ENCODE data around the gene OS9. TPM values are rescaled to one million over a fixed set of nuclear protein-coding genes. Genes with fewer than 3 reads are reported as not detected.

The OS9 gene
- total and polyA plus RNA-seq, 9 donors = 128 to 387 (median 200) TPM

GRCh38 chr12:57736741-57737466, 43.0 kb downstream of the OS9 start:
- peaks cover 5% of the 10 kb centered on the region for H3K4me1 ChIP-seq (ENCODE audit: insufficient read depth)
- DNase-seq = no peak
- H3K27me3 ChIP-seq = peaks cover 7% of the 10 kb centered on the region
- intact Hi-C loops (cut with DNase I) = no loop called here
- WGBS, 3 donors = 8 to 13% (median 10%) methylated on average over 30 to 31 of the region's 31 CpGs
- TF ChIP-seq POLR2A (IDR thresholded peaks at IDR 0.05) (no peak), CTCF (IDR thresholded peaks at IDR 0.05) (no peak), EP300 (IDR thresholded peaks at IDR 0.05) (no peak)
- no peak overlapping the region for H3K27ac ChIP-seq
- H3K36me3 ChIP-seq = no peaks in the 10 kb centered on the region
- H3K9me3 ChIP-seq = no peaks in the 10 kb centered on the region
- no peak overlapping the region for H3K4me3 ChIP-seq

GRCh38 chr12:57737467-57738460, 43.8 kb downstream of the OS9 start:
- intact Hi-C loops (cut with DNase I) = no loop called here
- H3K27me3 ChIP-seq = peaks cover 7% of the 10 kb centered on the region
- peaks cover 5% of the 10 kb centered on the region for H3K4me1 ChIP-seq (ENCODE audit: insufficient read depth)
- H3K4me3 ChIP-seq = peak overlapping the region; percentile 2
- H3K36me3 ChIP-seq = no peaks in the 10 kb centered on the region
- peak in 1 of 5 donors; percentile 54 for DNase-seq
- 4 to 17% (median 6%) methylated on average over 50 to 109 of the region's 110 CpGs for WGBS, 3 donors
- TF ChIP-seq CTCF (IDR thresholded peaks at IDR 0.05) (no peak), EP300 (IDR thresholded peaks at IDR 0.05) (no peak), POLR2A (IDR thresholded peaks at IDR 0.05) (no peak)
- H3K27ac ChIP-seq = no peak overlapping the region
- H3K9me3 ChIP-seq = no peaks in the 10 kb centered on the region

- Histone ChIP-seq H3K4me3 (peak within 1 kb of the TSS; percentile 2), H3K36me3 (no peaks in the 10 kb centered on the region), H3K27ac (no peak within 1 kb of the TSS), H3K4me1 (ENCODE audit: insufficient read depth) (peaks cover 5% of the 10 kb centered on the region), H3K27me3 (peaks cover 7% of the 10 kb centered on the region), H3K9me3 (no peaks in the 10 kb centered on the region)
- DNase-seq = no peak
- WGBS, 3 donors = 1 to 4% (median 3%) methylated on average over 33 to 36 of the region's 36 CpGs
- no peak for TF ChIP-seq EP300 (IDR thresholded peaks at IDR 0.05)
- TF ChIP-seq CTCF (IDR thresholded peaks at IDR 0.05) = no peak
- TF ChIP-seq POLR2A (IDR thresholded peaks at IDR 0.05) = no peak
- intact Hi-C loops (cut with DNase I) = no loop called here
Observed at GRCh38 chr12:57738661-57739237, 44.8 kb downstream of the OS9 start, which contains the start of gene AGAP2. Gene AGAP2, minus strand, starts transcription at chr12:57738742. Its CDS starts 496 bp downstream, at chr12:57738246.

- WGBS, 3 donors = 11 to 21% (median 16%) methylated on average over 7 of the region's 7 CpGs
- Histone ChIP-seq H3K27ac (no peak overlapping the region), H3K9me3 (no peaks in the 10 kb centered on the region), H3K4me1 (ENCODE audit: insufficient read depth) (peaks cover 9% of the 10 kb centered on the region), H3K27me3 (peaks cover 7% of the 10 kb centered on the region), H3K36me3 (no peaks in the 10 kb centered on the region), H3K4me3 (no peak overlapping the region)
- DNase-seq = no peak
- TF ChIP-seq CTCF (IDR thresholded peaks at IDR 0.05) (no peak), EP300 (IDR thresholded peaks at IDR 0.05) (no peak), POLR2A (IDR thresholded peaks at IDR 0.05) (no peak)
- intact Hi-C loops (cut with DNase I) = no loop called here
Observed at GRCh38 chr12:57739387-57739786, 45.5 kb downstream of the OS9 start.
